OCI-LY7 (cell line): ENCODE measurements around the gene IMPA2.

Experiments
- CTCF ChIP-seq: fragments of 200-600 bp; sonication (generic); conservative IDR thresholded peaks from 2 replicates; pipeline ENCODE4 v1.5.1; 2014; ENCODE audit warnings: mild to moderate bottlenecking, antibody characterized with exemption, low read length, moderate library complexity, mixed read lengths
- EZH2phosphoT487 ChIP-seq: fragments of 200-600 bp; sonication (generic); IDR thresholded peaks from 2 replicates; pipeline ENCODE4 v1.6.1; 2018; ENCODE audit warnings: low read depth, borderline replicate concordance, mild to moderate bottlenecking, mixed run types, antibody characterized with exemption, low read length, moderate library complexity, mixed read lengths

- no peak for TF ChIP-seq CTCF
- no peak for TF ChIP-seq EZH2phosphoT487
Observed at GRCh38 chr18:12048010-12048826, 66.9 kb downstream of the IMPA2 start.
